ENCODE measurements around the gene GNAL.
"Not testable (repeated sequence)": the region's sequence is repeated elsewhere in the genome, so short reads cannot be mapped to it uniquely, and the experiment has no call there.

The GNAL gene

DNA sequence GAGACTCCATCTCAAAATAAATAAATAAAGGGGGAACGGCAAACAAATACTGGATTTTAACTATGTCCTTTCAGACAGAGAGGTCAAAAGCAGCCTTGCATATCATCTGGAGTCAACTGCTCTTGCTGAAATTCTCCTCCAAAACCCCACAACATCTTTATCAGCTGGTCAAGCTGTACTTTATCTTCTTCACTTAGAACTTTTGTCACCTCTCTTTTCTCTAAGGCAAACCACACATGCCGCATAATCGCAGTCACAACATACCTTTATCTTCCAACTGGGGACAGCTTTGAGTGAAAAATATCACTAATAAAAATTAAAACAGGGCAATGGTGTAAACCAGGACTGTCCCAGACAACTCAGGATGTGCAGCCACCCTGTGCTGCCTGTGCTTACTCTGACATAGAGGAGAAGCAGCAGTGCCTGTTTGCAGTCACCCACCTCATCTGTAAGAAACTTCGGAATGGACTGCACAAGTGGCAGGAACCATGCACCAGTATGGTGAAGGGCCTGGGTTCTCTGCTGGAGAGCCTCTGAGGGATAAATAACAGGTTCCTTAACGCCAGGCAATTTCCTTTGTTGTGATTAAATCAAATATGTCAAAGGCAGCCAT lies 212.9 kb downstream of the GNAL start:
- in situ Hi-C loops (cut with HindIII; ENCODE audit: low sequenced_read_pairs) = no loop called here

DNA sequence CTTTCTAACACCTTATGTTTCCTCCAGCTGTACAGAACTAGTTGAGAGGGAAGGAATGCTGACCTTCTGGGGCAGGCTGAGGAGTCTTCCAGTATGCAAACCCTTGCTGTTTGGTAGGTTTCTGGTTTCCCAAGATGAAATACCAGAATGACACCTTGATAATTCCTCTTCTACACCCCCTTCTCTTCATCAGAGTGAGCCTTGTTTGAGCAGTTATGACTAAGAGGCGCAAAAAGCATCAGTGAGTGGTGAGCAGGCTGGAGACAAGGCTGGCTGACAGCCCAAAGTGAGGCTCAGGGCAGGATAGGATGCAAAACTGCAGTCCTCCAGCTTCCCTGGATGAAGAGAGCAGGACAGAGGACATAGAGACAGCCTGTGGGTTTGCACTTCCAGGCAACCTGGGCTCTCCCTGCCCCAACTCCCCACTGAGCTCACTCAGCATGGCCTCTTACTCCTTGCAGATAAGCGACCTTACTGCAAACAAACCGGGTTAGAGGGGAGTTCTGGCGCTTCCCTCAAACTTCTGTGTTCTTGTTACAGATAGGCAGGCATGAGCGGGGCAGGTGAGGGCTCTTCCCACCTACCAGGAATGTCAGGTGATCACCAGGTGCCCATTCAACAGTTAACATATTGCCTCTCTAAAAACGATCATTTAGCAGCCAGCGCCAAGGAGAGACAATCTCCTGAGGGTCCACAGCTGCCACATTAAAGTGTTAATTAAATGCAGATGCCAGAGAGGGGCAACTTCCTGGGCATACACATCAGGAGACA lies 213.6 kb downstream of the GNAL start:
- in situ Hi-C loops (cut with HindIII; ENCODE audit: low sequenced_read_pairs) = no loop called here

- in situ Hi-C loops (cut with HindIII; ENCODE audit: low sequenced_read_pairs) = no loop called here
These were observed 216.5 kb downstream of the GNAL start for GRCh38 chr18:11905613-11906012.

GRCh38 chr18:11906176-11906575 lies 217.1 kb downstream of the GNAL start:
- in situ Hi-C loops (cut with HindIII; ENCODE audit: low sequenced_read_pairs) = no loop called here

- in situ Hi-C loops (cut with HindIII; ENCODE audit: low sequenced_read_pairs) = no loop called here
These were observed 218.1 kb downstream of the GNAL start for GRCh38 chr18:11906926-11907874.

DNA sequence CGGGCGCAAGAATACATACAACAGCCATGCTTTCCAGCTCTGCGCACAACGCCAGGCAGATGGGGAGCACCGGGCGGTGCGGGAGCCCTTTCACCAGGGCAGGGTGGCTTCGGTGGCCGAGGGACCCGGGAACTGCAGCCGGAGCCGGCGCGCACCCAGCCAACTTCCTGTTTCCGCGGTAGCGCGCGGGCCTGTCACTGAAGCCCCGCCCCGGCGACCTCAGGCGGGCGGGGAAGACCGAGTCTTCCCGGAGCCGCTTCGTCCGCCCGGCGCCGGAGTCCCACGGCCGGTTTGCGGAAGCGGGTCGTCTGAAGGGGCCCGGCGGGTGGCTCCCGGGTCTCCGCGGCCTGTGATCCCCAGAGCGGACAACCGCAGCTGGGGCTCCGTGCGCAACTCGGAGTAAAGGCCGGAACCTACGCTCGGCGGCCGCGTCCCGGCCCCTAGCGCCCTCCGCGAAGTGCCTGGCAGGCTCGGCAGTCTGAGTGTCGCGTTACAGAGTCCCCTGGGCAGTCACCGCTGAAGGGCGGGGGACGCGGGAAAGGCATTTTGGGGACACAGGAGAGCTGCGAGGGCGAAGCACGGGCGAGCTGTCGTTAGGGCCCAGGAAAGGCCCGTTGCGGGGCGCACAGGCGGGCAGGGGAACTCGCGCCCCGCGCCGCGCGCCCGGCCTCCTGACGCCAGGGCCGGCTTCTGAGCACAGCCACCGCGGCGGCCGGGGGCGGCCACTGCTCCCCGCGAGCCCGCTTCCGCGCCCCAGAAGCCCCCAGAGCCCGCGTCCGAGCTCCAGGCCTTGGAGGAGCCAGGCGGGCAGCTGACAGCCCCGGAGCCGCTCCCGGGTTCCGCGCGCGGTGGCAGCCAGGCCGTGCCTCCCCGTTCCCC lies 219.4 kb downstream of the GNAL start, which contains the start of gene MPPE1:
Gene MPPE1 (minus strand): TSS at position 136 of the 879 bp plus-strand sequence. CDS start 11,053 bp downstream, outside the sequence.
- in situ Hi-C loops (cut with HindIII; ENCODE audit: low sequenced_read_pairs) = no loop called here

DNA sequence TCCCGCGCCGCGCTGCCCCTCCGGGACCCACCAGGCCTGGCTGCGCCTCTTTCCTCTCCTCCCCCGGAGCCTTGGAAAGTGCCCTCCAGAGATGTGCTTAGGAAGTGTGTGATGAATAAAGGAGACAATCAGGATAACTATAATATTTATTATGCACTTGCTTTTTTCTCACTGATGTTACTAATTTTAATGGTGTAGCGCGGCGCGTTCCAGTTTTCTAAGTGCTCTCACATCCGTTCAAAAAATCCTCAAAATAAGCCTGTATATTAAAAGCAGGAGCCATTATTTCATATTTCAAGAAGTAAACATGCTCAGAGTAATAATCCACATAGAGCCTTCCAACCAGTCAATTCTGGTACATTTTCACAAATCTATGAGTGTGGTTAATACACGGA lies 220.0 kb downstream of the GNAL start:
- in situ Hi-C loops (cut with HindIII; ENCODE audit: low sequenced_read_pairs) = no loop called here

DNA sequence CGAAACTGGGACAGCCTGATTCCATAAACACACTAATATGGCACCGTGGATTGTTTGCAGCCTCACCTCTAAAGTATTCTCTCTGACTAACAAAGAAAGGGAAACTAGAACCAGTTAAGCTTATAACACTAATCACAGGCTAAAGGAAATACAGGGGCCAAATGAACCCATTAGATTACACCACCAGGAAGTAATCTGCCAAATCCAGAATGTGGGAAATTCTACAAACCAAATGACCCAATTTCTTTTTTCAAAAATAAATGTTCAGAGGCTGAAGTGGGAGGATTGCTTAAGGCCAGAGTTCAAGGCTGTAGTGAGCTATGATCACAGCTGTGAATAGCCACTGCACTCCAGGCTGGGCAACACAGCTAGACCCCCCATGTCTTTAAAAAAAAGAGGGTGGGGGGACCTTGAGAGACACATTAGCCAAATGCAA lies 220.5 kb downstream of the GNAL start:
- in situ Hi-C loops (cut with HindIII; ENCODE audit: low sequenced_read_pairs) = no loop called here

DNA sequence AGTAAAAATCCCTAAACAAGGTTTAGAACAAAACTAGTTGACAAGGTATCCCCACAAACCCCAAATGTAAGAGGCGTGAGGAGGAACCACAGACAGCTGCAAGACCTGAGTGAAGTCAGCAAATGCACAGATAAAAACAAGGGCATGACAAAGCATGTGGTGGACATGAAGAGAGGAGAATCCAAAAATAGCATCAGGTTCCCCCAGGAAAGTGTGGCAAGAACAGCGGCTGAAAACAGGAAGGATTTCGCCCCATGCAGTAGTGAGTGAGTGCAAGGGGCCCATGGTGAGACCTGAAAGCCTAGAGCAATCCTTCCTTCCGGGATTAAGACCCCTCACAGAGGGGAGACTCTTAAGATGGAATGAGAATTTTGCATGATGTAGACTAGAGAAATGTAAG lies 227.8 kb downstream of the GNAL start:
- in situ Hi-C loops (cut with HindIII; ENCODE audit: low sequenced_read_pairs) = not testable (repeated sequence)

DNA sequence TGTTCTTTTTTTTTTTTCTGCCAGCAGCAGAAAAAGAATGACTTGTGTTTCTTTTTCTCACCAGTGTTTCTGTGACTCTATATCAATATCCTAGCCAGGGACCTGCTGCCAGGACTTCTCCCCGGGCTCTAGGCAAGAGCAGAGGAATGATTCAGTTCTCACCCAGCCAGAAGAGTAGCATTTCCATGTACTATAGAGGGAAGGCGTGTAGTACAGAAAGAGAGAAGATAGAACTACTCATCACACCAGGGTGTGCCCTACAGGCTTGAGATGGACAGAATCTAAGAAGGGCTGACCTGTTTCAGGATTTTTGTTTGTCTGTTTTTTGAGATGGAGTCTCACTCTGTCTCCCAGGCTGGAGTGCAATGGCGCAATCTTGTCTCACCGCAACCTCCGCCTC lies 230.5 kb downstream of the GNAL start:
- in situ Hi-C loops (cut with HindIII; ENCODE audit: low sequenced_read_pairs) = not testable (repeated sequence)

DNA sequence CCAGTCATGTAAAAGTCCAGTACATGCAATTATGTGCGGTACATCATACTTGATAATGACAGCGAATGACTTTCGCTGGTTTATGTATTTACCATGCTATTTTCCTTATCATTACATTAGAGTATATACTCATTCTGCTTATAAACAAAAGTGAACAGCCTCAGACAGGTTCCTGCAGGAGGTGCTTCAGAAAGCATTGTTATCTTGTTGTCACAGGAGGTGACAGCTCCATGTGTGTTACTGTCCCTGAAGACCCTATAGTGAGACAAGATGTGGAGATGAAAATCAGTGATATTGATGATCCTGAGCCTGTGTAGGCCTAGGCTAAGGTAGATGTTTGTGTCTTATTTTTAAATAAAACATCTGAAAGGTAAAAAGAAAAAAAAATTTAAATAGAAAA lies 234.4 kb downstream of the GNAL start:
- in situ Hi-C loops (cut with HindIII; ENCODE audit: low sequenced_read_pairs) = no loop called here

GRCh38 chr18:11925800-11926481 lies 236.9 kb downstream of the GNAL start:
- in situ Hi-C loops (cut with HindIII; ENCODE audit: low sequenced_read_pairs) = no loop called here

GRCh38 chr18:11927497-11927896 lies 238.4 kb downstream of the GNAL start:
- in situ Hi-C loops (cut with HindIII; ENCODE audit: low sequenced_read_pairs) = no loop called here

- in situ Hi-C loops (cut with HindIII; ENCODE audit: low sequenced_read_pairs) = no loop called here
These were observed 243.3 kb downstream of the GNAL start for GRCh38 chr18:11932393-11932792.

Data from DLD1 (cell line).